Head of caudate nucleus (tissue), 42 donors: ENCODE data around the gene LRRC37A2.
A peak's percentile ranks its signal among the peaks of the same experiment; 100 is the strongest.
"Not testable (repeated sequence)": the region's sequence is repeated elsewhere in the genome, so short reads cannot be mapped to it uniquely, and the experiment has no call there.

Source experiments
- DNase-seq, 42 donors: peaks; one replicate each; pipeline versions ENCODE4 v3.0.0 to v3.0.0-alpha.2; 2020 to 2021; ENCODE audit warnings: mixed read lengths in 7 of 42
- intact Hi-C: fragments of 100-400 bp; cut with DNase I; formaldehyde crosslinking; loops from one replicate; pipeline ENCODE4 v1.15.0; 2022

The LRRC37A2 gene

DNA sequence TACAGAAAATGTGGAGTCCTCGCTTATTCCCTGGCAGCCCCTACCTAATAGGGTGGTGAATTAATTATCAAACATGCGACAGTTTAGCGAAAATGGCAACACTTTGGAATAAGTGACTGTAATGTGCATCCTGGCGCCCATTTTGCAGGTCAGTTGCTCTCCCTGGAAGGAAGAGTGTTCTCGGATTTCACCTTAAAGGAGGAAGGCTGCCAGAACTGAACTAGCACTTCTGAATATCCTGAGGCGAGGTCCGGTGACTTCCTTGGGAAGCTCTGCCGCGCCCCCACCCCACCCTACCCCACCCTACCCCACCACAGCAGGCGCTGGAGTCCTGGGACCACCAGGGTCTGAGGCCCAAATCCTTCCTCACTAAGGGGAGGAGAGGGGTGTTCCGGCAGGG, at the start of gene LRRC37A2:
LRRC37A2 (plus strand) TSS at position 301 of the 400 bp plus-strand sequence. CDS start 245 bp downstream, outside the sequence.
- DNase-seq, intact Hi-C loops: not testable (repeated sequence)

DNA sequence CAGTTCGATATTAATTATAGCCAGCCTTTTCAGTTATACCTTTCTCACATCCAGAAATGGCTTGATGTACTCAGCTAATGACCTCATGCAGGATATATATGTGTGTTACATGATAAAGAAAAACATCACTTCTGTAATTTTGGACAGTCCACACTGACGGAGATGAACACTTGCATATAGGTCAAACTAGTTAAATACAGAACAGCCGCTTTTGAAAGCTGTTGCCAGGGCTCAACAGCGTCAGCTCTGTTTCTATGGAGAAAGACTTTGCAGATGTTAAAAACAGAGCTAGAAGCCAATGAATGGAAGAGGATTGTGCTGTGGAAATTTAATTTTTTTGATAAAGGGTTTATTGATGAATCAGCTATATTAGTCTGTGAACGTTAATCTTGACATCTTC, 44.6 kb upstream of the LRRC37A2 start:
- peak in 2 of 42 donors; percentile 1 to 30 for DNase-seq
- intact Hi-C loops: not testable (repeated sequence)

DNA sequence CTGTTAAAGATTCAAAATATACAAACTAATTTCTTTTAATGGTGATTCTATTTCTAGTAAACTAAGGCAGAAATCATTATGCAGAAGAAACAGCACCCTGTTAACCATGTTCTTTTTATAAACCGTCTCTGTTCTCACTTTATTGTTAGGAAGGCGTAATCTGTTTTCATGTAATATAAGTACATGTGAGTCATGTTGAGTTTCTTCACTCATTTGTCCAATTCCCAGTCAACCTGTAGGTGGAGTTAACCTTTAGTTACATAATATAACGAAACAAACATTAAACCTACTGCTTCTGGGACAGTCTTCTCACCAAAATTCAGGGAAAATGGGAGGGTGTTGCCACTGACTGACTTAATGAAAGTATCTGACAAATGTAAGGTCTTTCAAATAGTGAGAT, 37.8 kb upstream of the LRRC37A2 start:
- intact Hi-C loops: not testable (repeated sequence)

DNA sequence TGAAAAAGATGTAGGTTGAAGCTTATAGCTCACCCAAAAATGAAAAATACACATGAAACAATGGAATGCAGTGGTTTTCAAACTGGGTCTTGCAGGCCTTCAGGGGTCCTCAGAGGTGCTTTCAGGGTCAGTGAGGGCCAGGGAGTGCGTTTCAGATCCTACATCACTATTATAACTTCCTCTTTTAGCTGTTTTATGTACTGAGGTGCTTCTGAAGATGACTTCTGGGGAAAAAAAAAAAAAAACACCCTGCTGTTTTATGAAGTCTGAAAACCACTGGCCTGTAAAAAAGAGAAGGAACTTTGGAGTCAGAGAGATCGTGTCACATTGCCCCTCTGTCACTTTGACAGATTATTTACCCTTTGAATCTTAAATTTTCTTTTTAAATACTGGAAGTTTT, 36.7 kb upstream of the LRRC37A2 start:
- intact Hi-C loops, DNase-seq: not testable (repeated sequence)

More for the DNA sequence above, 37.8 kb upstream of the LRRC37A2 start:
- DNase-seq: not testable (repeated sequence)

DNA sequence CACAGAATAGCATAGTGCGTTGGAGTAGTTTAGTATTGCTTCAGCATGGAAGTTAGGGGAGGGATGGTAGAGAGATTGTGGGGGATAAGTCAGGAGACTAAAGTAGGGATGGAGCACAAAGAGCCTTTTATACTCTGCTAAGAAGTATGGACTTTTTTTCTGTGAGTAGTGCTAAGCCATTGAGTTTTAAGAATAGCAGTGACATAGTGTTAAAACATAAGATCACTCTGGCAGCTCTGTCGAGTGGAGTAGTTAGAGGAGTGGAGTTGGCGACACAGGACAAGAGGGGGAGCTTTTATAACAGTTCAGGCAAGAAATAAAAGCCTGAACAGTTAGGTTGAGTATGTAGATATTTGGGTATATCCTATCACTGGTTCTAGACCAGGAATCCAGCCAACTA, 33.4 kb upstream of the LRRC37A2 start:
- DNase-seq, intact Hi-C loops: not testable (repeated sequence)

DNA sequence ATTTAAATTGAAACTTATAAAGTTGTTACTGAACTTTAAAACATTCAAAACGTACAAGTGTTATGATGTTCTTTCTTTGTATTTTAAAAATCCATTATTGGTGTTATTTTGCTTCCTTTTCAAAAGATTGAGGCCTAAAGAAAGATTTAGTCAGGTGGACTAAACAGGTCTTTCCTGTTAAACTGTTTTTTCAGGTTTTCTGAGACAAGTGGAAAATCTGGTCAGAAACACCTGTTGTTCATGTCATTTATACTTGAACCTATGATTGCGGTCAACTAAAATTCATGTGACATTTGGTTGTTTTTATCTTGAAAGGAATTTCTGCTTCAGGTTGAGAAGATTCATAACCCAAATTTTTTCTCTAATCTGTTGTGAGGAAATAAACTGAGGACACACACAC, 31.0 kb upstream of the LRRC37A2 start:
- intact Hi-C loops, DNase-seq: not testable (repeated sequence)

DNA sequence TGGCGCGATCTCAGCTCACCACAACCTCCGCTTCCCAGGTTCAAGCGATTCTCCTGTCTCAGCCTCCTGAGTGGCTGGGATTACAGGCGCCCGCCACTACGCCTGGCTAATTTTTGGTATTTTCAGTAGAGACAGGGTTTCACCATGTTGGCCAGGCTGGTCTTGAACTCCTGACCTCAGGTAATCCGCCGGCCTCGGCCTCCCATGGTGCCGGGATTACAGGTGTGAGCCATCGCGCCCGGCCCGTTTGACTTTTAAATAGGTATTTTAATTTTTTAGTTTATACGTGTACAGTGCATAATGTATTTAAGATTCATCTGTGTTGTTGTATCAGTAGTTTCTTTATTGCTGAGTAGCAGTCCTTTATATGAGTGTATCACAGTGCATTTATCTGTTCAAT, 20.2 kb upstream of the LRRC37A2 start:
- intact Hi-C loops: not testable (repeated sequence)
- peak in 7 of 42 donors; percentile 12 to 36 (median 34) for DNase-seq

DNA sequence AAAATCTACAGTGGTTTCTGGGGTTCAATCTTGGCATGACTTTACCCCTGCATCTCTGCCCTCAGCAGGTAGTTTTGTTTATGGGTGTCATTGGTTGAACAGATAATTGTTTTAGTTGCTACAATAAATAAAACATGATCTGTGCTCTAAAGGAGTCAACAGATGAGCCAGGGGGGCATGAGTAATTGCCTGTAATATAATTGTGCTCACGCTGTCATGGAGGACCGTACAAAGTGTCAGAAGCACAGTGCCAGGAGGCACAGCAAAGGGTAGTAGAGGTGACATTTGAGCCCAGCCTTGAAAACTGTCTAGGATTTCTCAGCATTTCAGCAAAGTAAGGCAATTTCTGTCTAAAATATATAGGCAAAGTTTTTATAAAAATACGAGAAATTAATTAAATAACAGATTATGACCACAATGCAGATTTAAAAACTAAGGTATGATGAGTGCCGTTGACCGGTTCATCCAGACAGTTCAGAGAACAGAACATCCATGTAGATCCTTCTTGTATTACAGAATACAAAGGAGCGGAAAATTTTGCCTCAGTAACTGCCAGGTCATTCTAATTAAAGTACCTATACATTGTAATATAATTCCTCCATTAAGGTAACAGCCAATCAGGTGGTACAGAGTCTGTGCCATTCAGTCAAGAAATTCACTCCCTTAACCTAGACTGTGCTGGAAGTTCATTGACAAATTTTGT, 12.7 kb upstream of the LRRC37A2 start:
- DNase-seq, intact Hi-C loops: not testable (repeated sequence)

DNA sequence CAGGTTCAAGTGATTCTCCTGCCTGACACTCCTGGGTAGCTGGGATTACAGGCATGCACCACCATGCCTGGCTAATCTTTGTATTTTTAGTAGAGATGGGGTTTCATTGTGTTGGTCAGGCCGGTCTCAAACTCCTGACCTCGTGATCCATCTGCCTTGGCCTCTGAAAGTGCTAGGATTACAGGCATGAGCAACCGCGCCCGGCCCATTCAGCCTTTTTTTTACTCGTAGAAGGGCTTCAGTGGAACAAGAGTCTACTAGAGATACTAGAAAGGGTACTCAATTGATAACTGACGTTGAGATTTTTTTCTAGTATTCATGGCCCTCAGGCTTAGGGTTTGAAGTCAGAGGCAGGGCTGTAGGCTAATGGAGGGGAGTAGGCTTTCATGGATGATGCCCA, 6.4 kb upstream of the LRRC37A2 start:
- DNase-seq: peak in 2 of 42 donors; percentile 20 to 42
- intact Hi-C loops: not testable (repeated sequence)

DNA sequence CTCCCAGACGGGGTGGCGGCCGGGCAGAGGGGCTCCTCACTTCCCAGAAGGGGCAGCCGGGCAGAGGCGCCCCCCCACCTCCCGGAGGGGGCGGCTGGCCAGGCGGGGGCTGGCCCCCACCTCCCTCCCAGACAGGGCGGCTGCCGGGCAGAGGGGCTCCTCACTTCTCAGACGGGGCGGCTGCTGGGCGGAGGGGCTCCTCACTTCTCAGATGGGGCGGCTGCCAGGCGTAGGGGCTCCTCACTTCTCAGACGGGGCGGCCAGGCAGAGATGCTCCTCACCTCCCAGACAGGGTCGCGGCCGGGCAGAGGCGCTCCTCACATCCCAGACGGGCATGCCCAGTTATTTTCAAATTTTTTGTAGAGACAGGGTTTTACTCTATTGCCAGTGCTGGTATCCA, 22.4 kb downstream of the LRRC37A2 start:
- peak in 12 of 42 donors; percentile 1 to 36 (median 12) for DNase-seq
- intact Hi-C loops: not testable (repeated sequence)

DNA sequence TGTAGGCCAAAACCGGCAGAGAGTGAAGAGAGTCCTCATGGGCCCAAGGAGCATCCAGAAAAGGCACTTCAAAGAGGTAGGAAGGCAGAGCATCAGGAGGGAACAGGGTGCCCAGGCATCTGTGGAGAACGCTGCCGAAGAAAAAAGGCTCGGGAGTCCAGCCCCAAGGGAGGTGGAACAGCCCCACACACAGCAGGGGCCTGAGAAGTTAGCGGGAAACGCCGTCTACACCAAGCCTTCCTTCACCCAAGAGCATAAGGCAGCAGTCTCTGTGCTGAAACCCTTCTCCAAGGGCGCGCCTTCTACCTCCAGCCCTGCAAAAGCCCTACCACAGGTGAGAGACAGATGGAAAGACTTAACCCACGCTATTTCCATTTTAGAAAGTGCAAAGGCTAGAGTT, 36.3 kb downstream of the LRRC37A2 start:
- peak in 1 of 42 donors; percentile 1 for DNase-seq
- intact Hi-C loops: not testable (repeated sequence)

DNA sequence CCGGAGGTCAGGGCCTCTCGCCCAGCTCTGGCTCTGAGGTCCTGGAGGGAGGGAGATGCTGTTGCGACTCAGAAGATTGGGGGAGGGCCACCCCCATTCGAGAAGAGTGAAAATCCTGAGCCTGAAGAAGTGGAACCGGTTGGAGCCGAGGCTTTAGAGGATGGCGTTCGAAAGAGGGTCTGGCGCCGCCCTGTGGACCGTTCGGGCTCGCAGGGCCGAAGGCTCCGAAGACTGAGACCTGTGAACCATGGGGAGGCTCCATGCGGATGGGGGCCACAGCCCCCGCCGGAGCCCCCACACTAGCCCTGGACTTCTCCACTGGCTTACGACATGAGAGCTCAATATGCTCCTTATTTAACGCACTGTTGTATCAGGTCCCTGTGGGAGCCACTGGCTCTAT, 46.9 kb downstream of the LRRC37A2 start:
- intact Hi-C loops: not testable (repeated sequence)

DNA sequence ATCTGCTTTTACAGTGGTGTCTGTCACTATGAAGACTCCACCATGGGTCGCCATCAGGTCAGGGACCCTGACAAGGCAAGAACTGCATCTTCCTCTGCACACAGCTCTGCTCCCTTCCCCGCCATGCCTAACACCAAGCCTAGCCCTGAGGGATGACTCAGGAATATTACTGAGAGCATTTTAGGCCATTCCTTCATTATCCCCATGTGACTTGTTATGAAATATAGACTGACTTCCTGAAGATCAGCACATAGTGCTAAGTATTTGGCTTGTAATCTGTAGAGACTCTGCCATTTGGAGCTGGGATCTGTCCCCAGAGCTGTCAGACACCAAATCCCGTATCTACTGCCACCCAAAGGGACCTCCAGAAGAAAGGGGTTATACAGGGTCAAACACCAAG, 47.8 kb downstream of the LRRC37A2 start:
- DNase-seq, intact Hi-C loops: not testable (repeated sequence)

More for the DNA sequence above, 46.9 kb downstream of the LRRC37A2 start:
- DNase-seq: not testable (repeated sequence)

DNA sequence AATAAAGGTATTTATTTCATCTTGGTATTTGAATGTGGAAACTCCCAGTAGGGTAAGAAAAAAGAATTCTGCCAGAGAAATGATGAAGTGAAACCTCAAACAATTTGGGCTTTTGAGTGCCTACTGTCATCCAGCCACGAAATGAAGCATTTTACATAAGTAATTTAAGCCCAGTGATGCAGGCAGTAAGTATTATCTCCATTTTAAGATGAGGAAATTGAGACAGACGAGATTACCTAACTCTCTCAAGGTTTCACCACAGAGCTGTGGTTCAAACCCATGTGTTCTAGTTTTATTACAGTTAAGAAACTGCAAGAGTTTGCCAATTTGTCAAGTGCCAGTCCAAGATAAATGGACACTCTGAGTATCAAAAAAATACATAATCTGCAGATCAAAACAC, 54.0 kb downstream of the LRRC37A2 start:
- DNase-seq, intact Hi-C loops: not testable (repeated sequence)

DNA sequence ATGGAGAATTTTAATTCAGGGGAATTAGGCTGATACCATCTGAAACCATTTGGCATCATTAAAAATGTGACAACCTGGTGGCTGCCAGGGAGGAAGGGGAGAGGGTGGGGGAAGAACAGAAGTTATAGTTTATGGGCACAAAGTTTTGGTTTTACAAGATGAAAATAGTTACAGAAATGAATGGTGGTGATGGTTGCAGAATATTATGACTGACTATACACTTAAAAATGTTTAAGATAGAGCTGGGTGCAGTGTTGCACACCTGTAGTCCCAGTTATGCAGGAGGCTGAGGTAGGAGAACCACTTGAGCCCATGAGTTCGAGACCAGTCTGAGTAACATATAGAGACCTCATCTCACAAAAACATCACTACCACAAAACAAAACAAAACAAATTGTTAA, 54.7 kb downstream of the LRRC37A2 start:
- intact Hi-C loops, DNase-seq: not testable (repeated sequence)

DNA sequence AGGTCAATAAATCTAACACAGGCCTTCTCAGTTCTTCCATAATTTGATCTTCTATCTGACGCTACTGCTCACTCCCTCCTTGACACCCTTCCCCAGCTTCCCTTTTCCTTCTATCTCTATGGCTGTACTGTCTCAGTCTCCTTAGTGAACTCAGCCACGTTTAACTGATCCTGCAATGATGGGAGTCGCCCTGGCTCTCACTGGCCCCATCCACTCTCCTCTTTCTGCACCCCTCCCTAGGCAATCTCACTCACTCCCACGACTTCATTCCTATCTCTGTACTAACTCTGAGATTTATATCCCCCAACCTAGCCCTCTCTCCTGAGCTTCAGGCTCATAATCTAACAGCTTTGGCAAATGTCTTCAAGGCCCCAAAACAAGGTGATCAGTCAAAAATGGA, 59.5 kb downstream of the LRRC37A2 start:
- DNase-seq, intact Hi-C loops: not testable (repeated sequence)

DNA sequence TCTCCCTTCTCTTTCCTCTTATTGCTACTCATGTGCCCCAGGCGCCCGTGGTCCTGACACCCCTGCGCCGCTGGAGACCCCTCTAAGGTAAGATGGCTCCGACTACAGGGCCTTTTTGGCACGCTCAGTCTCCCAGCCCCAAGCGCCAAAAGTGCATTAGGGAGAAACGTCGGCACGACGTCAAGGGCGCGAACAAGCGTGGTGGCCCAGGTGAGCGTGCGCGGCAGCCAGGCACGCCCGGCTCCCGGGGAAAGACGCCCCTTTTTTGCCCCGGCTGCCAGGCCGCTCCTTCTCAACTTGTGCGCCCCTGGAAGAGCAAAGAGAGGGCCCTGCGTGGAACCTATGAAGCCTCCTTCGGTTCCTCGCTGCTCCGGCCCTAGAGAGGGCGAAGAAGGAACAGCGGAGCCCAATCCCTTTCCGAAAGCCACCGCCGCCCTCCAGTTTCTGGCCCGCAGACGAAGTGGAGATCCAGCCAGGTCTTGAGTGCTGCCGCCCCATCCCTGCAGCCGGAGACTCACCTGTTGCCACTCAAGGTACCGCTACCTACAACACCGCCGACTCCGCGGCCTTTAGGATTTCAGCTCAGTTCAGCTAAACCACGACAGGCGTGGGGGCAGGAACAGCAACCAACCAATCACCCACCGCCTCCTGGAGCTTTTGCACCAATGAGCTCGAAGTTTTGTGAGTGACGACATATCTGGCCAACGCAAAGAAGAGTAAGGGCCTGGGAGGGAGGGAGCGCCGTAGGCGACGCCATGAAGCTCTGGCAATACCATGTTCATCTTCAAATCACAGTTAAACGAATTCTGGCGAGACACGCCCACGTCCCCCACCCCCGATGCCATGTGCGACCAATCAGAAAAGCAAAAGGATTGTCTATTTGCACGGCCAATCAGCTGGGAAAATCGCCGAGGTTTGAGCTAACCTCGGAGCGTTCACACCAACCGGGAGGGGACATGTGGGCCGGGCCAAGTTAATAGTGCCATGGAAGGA, 67.1 kb downstream of the LRRC37A2 start, which contains the start of gene ARL17A:
ARL17A (minus strand) TSS at position 609 of the 993 bp plus-strand sequence. CDS start 3,369 bp downstream, outside the sequence.
- DNase-seq: peak; percentile 60 to 96 (median 84)
- intact Hi-C loops: not testable (repeated sequence)

DNA sequence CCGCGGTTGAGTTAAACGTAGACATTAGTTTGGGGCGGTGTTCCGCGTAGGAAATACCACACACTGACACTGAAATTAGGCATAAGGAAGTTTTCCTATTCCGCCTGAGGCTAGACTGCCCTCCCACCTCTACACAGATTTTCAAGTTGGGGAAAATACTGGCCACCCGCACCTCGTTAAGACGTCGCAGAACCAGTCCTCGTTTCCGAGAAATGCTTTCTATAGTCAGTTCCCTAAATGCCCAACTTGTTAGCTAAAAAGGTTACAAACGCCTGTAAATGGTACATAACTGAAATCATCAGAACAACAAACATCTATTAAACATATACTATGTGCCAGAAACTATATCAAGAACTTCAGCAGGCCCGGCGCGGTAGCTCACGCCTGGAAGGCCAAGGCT, 67.8 kb downstream of the LRRC37A2 start:
- DNase-seq, intact Hi-C loops: not testable (repeated sequence)

DNA sequence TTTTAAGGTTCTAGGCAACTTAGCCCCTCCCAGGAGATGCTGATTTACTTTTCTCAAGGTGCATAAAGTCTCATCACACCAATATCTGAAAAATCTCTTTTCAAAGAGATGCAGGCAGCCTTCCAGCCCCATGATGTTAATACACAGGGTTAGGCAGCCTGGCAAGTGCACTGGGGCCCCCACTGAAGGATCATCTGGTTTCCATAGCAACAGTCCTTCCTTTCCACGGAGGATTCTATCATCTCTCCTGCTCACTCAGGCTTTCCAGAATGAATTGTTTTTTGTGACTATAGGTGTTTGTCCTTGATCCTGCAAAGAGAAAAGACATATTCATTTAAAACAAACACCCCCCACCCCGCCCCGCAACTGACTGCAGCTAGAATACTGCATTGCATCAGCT, 73.2 kb downstream of the LRRC37A2 start:
- intact Hi-C loops: not testable (repeated sequence)

More for the DNA sequence above, 73.2 kb downstream of the LRRC37A2 start:
- not testable (repeated sequence) for DNase-seq
